Activated B cell treated with CpG ODN at 0.5 μM for 24 hours (primary cell): Measurements from ENCODE around the gene FAM117B. TPM values are rescaled to one million over a fixed set of nuclear protein-coding genes. Genes with fewer than 3 reads are reported as not detected.

Source experiments
- ATAC-seq: fragments of 200-7000 bp; cut with Tn5 transposase; one replicate; pipeline ENCODE4 v1.10.0; 2021; ENCODE audit warnings: low read depth, mild to moderate bottlenecking, moderate library complexity
- CTCF ChIA-PET: fragments of 350-600 bp; sonication (Branson Sonifier 250); formaldehyde crosslinking; loops from one replicate; lab custom pipeline; 2021; ENCODE audit warnings: antibody characterized with exemption; lab: Charles Lee
- POLR2A ChIA-PET: fragments of 350-600 bp; sonication (Branson Sonifier 250); formaldehyde crosslinking; loops from one replicate; lab custom pipeline; 2021; ENCODE audit warnings: antibody characterized with exemption; lab: Charles Lee
- DNase-seq: peaks from one replicate; pipeline ENCODE4 v3.0.0; 2022
- H3K27ac Mint-ChIP-seq: one replicate; pipeline ENCODE4 v1.8.0; 2020; ENCODE audit warnings: mixed read lengths
- H3K27me3 Mint-ChIP-seq: one replicate; pipeline ENCODE4 v1.8.0; 2021; ENCODE audit warnings: mixed read lengths
- H3K36me3 Mint-ChIP-seq: one replicate; pipeline ENCODE4 v1.8.0; 2021; ENCODE audit warnings: low read depth, mixed read lengths
- H3K4me1 Mint-ChIP-seq: one replicate; pipeline ENCODE4 v1.8.0; 2021; ENCODE audit warnings: mixed read lengths
- H3K4me3 Mint-ChIP-seq: one replicate; pipeline ENCODE4 v1.8.0; 2020; ENCODE audit warnings: mild to moderate bottlenecking, mixed read lengths
- H3K9me3 Mint-ChIP-seq: one replicate; pipeline ENCODE4 v1.8.0; 2020; ENCODE audit warnings: mixed read lengths
- CTCF ChIP-seq: fragments of 200-600 bp; IDR thresholded peaks from one replicate; pipeline ENCODE4 v1.8.0; 2022; ENCODE audit warnings: antibody characterized with exemption, mild to moderate bottlenecking
- intact Hi-C: fragments of 100-400 bp; cut with micrococcal nuclease; formaldehyde crosslinking; loops from one replicate; pipeline ENCODE4 v1.15.1; 2024
- total RNA-seq: library from RNA; stranded (reverse); gene quantifications from 2 replicates; pipeline ENCODE4 v1.2.3, GENCODE V29; 2022

FAM117B gene
- total RNA-seq, 1 donor from 2014 or later, result 22.5 TPM

DNA sequence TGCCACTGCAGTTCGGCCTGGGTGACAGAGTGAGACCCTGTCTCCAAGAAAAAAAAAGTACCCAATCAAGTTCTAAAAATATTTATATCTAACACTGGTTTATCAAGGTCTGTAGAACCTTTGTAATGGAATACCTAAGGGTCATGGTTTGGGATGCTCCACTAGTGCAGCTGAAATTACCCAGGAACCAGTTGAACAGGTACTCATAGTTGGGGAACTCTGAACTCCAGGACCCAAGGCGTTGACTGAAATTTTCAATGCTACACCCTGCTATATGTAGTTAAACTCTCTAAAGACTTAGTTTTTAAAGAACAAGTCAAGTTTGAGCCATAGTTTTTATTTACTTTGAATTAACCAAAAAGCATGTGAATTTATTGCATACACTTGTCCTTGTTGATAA, 55.1 kb downstream of the FAM117B start:
- H3K36me3 Mint-ChIP-seq, result peaks cover 3% of the 10 kb centered on the region
- H3K4me1 Mint-ChIP-seq, result peaks cover 48% of the 10 kb centered on the region
- H3K27ac Mint-ChIP-seq, result peak overlapping the region; percentile 33
- no peaks in the 10 kb centered on the region for H3K27me3 Mint-ChIP-seq
- POLR2A ChIA-PET, result interaction anchor here (0.8 to 2.3 kb wide), 2 partner anchors 20 to 54 kb away, joined by 4 to 7 read pairs; no protein-coding TSS in a partner anchor
- DNase-seq (no peak), ATAC-seq (no peak)
- H3K9me3 Mint-ChIP-seq, result no peaks in the 10 kb centered on the region
- no peak overlapping the region for H3K4me3 Mint-ChIP-seq
- CTCF ChIA-PET, result no interaction called here
- TF ChIP-seq CTCF, result no peak
- intact Hi-C loops, result loop anchor here (2.0 kb wide), 1 partner anchor 15 kb away; no protein-coding TSS in a partner anchor

DNA sequence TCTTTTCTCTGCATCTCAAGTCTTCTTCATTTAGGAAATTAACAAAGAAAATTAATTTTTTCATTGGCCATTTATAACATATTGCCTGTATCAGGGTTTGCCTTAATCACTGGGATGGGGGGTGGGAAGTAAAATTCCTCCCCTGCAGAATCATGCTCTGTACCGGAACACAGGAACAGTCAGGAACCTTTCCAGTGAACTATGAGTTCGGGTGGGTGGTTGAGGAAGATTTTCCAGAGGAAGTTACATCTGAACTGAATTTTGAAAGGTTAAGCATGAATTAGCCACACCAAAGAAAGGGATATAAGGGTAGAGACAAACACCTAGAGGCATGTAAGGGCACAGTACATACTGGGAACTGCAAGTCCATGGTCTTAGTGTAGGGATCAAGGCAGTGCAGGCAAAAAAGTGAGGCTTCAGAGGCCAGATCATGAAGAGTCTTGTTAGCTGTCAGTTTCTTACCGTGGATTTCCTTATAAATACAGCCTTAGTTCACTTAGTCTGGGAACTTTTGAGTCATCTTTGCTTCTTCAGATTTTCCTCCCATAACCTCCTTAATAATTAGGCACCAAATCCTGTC, 55.6 kb downstream of the FAM117B start:
- DNase-seq (no peak), ATAC-seq (peak; percentile 10)
- CTCF ChIA-PET, result no interaction called here
- POLR2A ChIA-PET, result interaction anchor here (1.3 to 2.3 kb wide), 2 partner anchors 55 to 56 kb away, joined by 7 read pairs; partner anchors contain the start of gene FAM117B
- no peaks in the 10 kb centered on the region for H3K27me3 Mint-ChIP-seq
- TF ChIP-seq CTCF, result no peak
- H3K36me3 Mint-ChIP-seq, result peaks cover 3% of the 10 kb centered on the region
- peak overlapping the region; percentile 33 for H3K27ac Mint-ChIP-seq
- no peaks in the 10 kb centered on the region for H3K9me3 Mint-ChIP-seq
- H3K4me1 Mint-ChIP-seq, result peaks cover 50% of the 10 kb centered on the region
- no peak overlapping the region for H3K4me3 Mint-ChIP-seq
- intact Hi-C loops, result no loop called here

GRCh38 chr2:202693503-202693902, 58.7 kb downstream of the FAM117B start:
- intact Hi-C loops, result no loop called here
- POLR2A ChIA-PET, result no interaction called here
- TF ChIP-seq CTCF, result no peak
- no peaks in the 10 kb centered on the region for H3K27me3 Mint-ChIP-seq
- H3K36me3 Mint-ChIP-seq, result peaks cover 20% of the 10 kb centered on the region
- peak overlapping the region; percentile 22 for H3K27ac Mint-ChIP-seq
- H3K4me1 Mint-ChIP-seq, result peaks cover 43% of the 10 kb centered on the region
- no peak overlapping the region for H3K4me3 Mint-ChIP-seq
- CTCF ChIA-PET, result no interaction called here
- no peak for ATAC-seq
- no peaks in the 10 kb centered on the region for H3K9me3 Mint-ChIP-seq
- DNase-seq, result no peak

GRCh38 chr2:202695166-202695565, 60.4 kb downstream of the FAM117B start:
- Mint-ChIP-seq H3K36me3 (peaks cover 28% of the 10 kb centered on the region), H3K27me3 (no peaks in the 10 kb centered on the region), H3K27ac (no peak overlapping the region), H3K4me1 (peaks cover 43% of the 10 kb centered on the region), H3K4me3 (no peak overlapping the region), H3K9me3 (no peaks in the 10 kb centered on the region)
- ATAC-seq (no peak), DNase-seq (no peak)
- intact Hi-C loops, result no loop called here
- no peak for TF ChIP-seq CTCF
- ChIA-PET CTCF (no interaction called here), POLR2A (interaction anchor here (0.6 to 1.4 kb wide), 3 partner anchors 13 to 24 kb away, joined by 3 to 6 read pairs (median 3); no protein-coding TSS in a partner anchor)

DNA sequence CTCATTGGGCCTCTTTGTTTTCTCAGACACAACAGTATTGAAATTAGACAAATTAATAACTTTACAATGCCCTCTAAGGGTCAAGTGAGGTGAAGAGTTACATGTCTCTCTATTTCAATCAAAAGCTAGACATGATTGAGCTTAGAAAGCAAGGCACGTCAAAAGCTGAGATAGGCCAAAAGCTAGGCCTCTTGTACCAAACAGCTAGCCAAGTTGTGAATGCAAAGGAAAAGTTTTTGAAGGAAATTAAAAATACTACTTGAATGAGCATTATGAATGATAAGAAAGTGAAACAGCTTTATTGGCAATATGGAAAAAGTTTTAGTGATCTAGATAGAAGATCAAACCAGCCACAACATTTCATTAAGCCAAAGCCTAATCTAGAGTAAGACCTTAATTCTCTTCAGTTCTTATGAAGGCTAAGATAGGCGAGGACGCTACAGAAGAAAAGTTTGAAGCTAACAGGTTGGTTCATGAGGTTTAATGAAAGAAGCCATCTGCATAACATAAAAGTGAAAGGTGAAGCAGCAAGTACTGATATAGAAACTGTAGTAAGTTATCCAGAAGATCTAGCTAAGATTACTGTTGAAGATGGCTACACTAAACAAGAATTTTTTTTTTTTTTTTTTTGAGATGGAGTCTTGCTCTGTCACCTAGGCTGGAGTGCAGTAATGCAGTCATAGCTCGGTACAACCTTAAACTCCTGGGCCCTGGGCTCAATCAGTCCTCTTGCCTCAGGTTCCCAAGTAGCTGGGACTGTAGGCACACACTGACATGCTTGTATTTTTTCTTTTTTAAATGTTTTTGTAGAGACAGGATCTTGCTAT, 65.5 kb downstream of the FAM117B start:
- no peak overlapping the region for H3K4me3 Mint-ChIP-seq
- peaks cover 45% of the 10 kb centered on the region for H3K4me1 Mint-ChIP-seq
- DNase-seq, result no peak

More for the DNA sequence above, 65.5 kb downstream of the FAM117B start:
- CTCF ChIA-PET, result interaction anchor here (0.6 to 2.5 kb wide), 10 partner anchors 8 to 126 kb away, joined by 3 to 31 read pairs (median 4); partner anchors contain the start of gene FAM117B
- ATAC-seq, result no peak
- H3K27me3 Mint-ChIP-seq, result no peaks in the 10 kb centered on the region
- peaks cover 39% of the 10 kb centered on the region for H3K36me3 Mint-ChIP-seq
- POLR2A ChIA-PET, result interaction anchor here (1.1 to 1.7 kb wide), 4 partner anchors 9 to 66 kb away, joined by 3 to 6 read pairs (median 5); partner anchors contain the start of gene FAM117B
- intact Hi-C loops, result loop anchor here (1.0 kb wide), 1 partner anchor 112 kb away; no protein-coding TSS in a partner anchor
- peak overlapping the region; percentile 64 for H3K27ac Mint-ChIP-seq
- TF ChIP-seq CTCF, result no peak
- no peaks in the 10 kb centered on the region for H3K9me3 Mint-ChIP-seq
